GM12874 (cell line): ENCODE measurements around the gene PROZ.

ENCODE experiments used
- TF ChIP-seq, protein P1 (sequence below): IDR thresholded peaks from 2 replicates; pipeline ENCODE4 v1.5.1; 2011; ENCODE audit warnings: low read depth, mild to moderate bottlenecking, control low read depth, low read length, moderate library complexity; ENCODE audit not compliant: insufficient read depth

Gene PROZ

GRCh38 chr13:113218586-113218985 is 60.1 kb downstream of the PROZ start:
- TF ChIP-seq, protein P1, sequence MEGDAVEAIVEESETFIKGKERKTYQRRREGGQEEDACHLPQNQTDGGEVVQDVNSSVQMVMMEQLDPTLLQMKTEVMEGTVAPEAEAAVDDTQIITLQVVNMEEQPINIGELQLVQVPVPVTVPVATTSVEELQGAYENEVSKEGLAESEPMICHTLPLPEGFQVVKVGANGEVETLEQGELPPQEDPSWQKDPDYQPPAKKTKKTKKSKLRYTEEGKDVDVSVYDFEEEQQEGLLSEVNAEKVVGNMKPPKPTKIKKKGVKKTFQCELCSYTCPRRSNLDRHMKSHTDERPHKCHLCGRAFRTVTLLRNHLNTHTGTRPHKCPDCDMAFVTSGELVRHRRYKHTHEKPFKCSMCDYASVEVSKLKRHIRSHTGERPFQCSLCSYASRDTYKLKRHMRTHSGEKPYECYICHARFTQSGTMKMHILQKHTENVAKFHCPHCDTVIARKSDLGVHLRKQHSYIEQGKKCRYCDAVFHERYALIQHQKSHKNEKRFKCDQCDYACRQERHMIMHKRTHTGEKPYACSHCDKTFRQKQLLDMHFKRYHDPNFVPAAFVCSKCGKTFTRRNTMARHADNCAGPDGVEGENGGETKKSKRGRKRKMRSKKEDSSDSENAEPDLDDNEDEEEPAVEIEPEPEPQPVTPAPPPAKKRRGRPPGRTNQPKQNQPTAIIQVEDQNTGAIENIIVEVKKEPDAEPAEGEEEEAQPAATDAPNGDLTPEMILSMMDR, result no peak

GRCh38 chr13:113219256-113219940 is 61.0 kb downstream of the PROZ start:
- TF ChIP-seq, protein P1, result no peak

- TF ChIP-seq, protein P1, result no peak
Measured at GRCh38 chr13:113220141-113220598, 61.7 kb downstream of the PROZ start.

- TF ChIP-seq, protein P1, result no peak
Measured at GRCh38 chr13:113220877-113221276, 62.4 kb downstream of the PROZ start.
